NCI-H2107 treated with DMSO at 0.1 percent for 48 hours (cell line): ENCODE results near the gene ZNF3.

Experiments
- DNase-seq: peaks from one replicate; lab custom pipeline; 2025; ENCODE audit not compliant: unreplicated experiment; lab: John Stamatoyannopoulos, UW

The ZNF3 gene

GRCh38 chr7:100053215-100053614, 28.3 kb downstream of the ZNF3 start:
- peak; percentile 95 for DNase-seq

DNA sequence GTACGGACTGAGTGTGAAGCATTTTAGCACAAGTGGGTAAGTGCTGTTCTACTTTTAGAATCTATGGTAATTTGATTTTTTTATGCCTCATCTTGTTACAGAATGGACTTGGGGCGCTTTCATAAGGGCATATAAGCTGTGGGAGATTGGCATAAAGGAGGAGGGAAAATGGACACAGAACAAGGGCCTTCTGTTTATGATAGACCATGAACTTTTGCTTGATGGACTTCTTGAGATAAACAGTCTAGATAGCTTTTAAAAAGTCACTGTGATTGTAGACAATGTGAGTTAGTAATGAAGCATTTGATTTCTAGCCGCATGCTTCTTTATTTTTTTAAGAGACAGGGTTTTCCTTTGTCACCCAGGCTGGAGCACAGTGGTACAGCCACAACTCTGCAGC, 29.9 kb downstream of the ZNF3 start:
- no peak for DNase-seq

DNA sequence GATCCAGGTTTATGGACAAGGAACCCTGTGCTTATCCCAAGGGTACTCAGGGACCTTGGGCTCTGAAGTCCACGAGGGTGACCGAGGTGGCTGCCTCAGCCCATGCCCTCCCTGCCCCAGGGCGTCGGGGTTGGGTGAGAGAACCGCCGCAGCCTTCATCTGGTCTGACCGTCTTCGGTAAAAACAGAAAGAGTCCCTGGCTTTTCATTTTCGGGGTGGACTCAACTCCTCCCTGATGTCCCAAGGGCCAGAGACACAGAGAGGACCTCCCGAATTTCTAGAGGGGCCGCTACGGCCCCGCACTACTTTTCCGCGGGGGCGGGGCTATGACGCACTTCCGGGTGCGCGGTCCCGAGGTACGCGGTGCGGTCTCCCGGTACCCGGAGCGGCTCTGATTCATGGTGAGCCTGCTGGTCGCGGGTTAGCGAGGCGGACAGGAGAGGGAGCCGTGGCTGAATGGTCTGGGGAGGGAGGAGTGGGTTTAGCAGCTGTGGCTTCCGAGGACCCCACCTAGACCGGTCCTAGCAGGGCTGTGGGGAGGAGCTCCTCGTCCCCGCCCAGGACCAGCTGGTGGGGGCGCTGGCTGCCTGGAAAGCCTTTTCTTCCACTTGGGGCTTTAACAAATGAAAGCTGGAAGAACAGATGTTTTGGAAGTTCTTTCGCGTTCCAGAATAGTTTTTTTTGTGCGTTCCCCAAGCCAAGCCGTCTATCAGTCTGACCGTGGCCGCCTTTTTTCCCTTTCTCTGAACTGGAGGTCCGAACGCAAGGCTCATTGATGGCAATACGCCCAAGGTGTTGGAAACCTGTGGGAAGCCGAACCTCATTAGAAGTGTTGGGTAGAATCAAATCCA, 31.9 kb downstream of the ZNF3 start, which contains the start of gene ZSCAN21:
Gene ZSCAN21, plus strand, starts transcription at position 334 of the 851 bp plus-strand sequence. CDS start 7,233 bp downstream, outside the sequence.
- peak; percentile 44 for DNase-seq

- no peak for DNase-seq
Measured at GRCh38 chr7:100048680-100049079, 32.8 kb downstream of the ZNF3 start.

DNA sequence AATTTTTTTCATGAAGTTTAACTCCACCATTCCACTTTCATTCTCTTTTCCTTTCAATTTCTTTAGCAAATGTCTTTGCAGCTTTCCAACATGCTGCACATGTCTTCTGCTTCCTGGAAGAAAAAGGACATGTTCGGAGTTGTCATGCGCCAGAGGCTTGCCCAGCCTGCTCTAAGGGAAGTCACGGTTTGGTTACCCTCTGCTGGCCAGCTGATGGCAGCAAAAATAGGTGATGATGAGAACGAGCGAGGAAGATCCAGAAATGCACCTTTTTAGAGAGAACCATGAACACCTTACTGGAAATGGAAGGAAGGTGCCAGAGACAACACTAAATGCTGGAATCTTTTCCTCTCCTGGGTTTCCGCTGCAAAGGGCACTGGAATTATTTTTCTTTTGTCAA, 36.8 kb downstream of the ZNF3 start:
- no peak for DNase-seq

GRCh38 chr7:100040575-100040974, 40.9 kb downstream of the ZNF3 start:
- no peak for DNase-seq

DNA sequence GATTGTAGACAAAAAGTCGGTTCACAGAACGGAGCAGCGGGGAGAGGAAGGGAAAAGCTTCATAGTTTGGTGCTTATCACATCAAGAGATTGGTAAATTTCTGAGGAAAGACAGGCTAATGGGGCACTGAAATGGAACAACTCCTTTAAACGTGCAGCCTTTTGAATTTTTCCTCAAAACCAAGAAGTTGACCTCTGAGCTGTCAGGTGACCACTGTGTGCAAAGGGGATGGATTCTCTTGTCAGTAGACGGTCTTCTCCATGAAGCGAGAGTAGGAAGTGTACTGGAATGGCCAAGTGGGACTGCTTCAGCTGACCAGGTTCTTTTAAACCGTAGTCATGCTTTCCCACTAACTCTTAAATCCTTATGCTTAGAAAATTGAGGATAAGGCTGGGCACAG, 43.2 kb downstream of the ZNF3 start:
- no peak for DNase-seq

- DNase-seq: no peak
Measured at GRCh38 chr7:100035876-100036275, 45.6 kb downstream of the ZNF3 start.

DNA sequence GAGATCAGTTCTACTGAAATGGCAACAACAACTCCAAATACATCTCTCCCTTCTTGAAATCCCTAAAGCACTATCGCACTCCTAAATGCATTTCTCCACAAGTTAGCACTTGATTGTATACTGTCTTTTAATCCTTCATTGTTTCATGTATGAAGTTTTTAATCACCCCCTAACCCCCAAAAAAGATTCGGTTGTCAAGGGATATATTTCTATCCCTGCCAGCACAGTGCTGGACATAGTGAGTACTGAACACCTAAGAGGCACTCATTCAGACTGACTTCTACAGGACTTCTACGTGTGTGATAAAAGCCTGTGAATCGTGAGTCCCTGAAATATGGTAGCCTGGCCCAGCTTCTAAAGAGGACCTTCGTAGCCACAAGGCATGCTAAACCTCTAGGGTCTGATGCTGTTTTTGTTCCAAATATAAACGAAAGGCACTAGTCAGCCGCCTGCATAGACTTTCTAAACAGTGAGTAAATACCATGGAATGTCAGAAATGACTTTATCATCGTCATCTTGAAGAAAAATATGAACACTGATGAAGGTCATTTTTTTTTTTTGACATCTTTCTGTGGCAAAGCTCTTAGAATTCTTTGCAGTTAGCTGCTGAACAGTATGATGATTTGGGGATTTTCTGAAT, 46.5 kb downstream of the ZNF3 start:
- DNase-seq: no peak

GRCh38 chr7:100033526-100033925, 48.0 kb downstream of the ZNF3 start:
- DNase-seq: no peak

DNA sequence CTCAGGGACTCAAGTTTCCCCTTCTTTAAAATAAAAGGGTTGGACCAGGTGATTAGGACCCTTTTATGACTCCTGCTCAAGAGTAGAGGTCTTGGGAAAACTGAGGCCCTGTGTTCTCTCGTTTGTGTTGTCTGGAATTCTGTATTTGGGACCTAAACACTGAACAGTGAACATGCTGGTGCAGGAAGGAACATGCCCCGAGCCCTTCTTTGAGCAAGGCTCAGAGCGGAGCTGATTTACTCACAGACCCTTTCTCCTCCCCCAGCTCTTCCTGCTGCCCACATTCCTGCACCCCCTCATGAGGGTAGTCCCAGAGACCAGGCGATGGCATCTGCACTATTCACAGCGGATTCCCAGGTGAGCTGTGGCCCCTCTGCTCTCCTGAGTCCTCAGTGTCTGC, 51.9 kb downstream of the ZNF3 start:
- no peak for DNase-seq

- no peak for DNase-seq
Measured at GRCh38 chr7:100027197-100027596, 54.3 kb downstream of the ZNF3 start.

DNA sequence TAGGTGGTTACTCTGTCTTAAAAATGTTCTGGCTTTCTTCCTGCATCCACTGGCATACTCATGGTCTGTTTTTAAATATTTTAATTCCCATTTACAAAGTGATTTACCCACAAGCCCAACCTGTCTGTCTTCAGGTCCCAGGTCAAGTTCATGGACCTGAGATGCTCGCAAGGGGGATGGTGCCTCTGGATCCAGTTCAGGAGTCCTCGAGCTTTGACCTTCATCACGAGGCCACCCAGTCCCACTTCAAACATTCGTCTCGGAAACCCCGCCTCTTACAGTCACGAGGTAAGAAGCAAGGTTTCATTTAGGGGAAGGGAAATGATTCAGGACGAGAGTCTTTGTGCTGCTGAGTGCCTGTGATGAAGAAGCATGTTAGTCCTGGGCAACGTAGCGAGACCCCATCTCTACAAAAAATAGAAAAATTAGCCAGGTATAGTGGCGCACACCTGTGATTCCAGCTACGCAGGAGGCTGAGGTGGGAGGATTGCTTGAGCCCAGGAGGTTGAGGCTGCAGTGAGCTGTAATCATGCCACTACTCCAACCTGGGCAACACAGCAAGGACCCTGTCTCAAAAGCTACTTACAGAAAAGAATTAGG, 57.4 kb downstream of the ZNF3 start:
- no peak for DNase-seq

- DNase-seq: no peak
Measured at GRCh38 chr7:100023526-100023925, 58.0 kb downstream of the ZNF3 start.

DNA sequence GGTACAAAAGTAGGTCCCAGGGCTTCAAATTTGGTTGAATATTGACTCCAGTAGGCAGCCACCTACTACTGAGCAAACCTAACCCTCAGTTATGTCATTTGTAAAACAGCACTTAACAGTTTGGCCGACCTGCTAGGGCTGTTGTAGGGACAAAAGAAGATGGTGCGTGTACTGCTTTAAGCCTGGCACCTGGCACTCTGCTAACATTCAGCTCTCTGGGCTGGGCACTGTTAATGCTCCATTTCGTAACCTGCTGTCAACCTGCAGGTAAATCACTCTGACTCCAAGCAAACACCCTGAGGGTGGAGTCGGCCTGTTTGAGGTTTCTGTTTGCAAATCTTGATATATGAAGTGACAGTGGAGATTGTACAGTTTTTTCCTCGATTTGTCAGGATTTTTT, 58.9 kb downstream of the ZNF3 start:
- DNase-seq: peak; percentile 18

DNA sequence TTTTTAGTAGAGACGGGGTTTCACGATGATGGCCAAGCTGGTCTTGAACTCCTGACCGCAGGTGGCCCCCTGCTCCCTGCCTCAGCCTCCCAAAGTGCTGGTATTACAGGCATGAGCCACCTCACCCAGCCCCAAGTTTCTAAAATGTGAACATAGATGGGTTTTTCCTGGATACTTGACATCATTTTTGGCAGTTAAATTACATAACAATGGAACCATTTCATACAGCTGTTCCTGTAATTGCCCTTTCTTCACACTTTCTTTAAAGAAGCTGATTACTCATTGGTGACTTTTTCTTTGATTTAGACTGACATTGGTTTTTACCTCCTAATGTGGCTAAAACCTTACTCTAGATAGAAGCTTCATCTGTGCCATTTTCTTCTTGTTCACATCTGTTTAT, 60.2 kb downstream of the ZNF3 start:
- no peak for DNase-seq
